ENCODE data around the gene ZMYND12. TPM values are rescaled to one million over a fixed set of nuclear protein-coding genes. Genes with fewer than 3 reads are reported as not detected.

ZMYND12 gene
- polyA plus RNA-seq, 12 donors, result 0.36 to 1.3 (median 0.82) TPM; not detected in 2

- no peak for DNase-seq
These were observed 13.2 kb downstream of the ZMYND12 start for GRCh38 chr1:42442662-42443061.

- no peak for DNase-seq
These were observed 15.9 kb downstream of the ZMYND12 start for GRCh38 chr1:42439940-42440339.

GRCh38 chr1:42434340-42434739, 21.5 kb downstream of the ZMYND12 start:
- no peak for DNase-seq

- DNase-seq, result no peak
These were observed 22.5 kb downstream of the ZMYND12 start for GRCh38 chr1:42433369-42433768.

DNA sequence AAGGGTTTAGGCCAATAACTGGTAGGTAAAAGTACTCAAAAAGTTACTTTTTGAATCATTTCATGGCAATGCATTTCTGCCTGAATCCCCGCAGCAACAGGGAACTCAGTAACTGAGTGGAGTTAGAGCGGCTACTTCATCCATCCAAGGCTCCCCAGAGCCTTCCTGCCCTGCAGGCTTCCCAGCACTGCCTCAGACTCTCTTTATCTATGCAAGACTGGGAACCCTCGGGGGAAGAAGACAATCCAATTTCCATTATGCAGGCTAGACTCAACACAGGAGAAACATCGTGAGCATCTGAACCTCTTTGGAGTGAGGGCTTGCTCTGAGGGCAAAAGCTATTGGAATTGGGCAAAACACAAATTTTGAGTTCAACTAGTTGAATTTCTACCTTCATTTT, 23.1 kb downstream of the ZMYND12 start:
- DNase-seq, result no peak

GRCh38 chr1:42431514-42431913, 24.3 kb downstream of the ZMYND12 start:
- DNase-seq, result no peak

DNA sequence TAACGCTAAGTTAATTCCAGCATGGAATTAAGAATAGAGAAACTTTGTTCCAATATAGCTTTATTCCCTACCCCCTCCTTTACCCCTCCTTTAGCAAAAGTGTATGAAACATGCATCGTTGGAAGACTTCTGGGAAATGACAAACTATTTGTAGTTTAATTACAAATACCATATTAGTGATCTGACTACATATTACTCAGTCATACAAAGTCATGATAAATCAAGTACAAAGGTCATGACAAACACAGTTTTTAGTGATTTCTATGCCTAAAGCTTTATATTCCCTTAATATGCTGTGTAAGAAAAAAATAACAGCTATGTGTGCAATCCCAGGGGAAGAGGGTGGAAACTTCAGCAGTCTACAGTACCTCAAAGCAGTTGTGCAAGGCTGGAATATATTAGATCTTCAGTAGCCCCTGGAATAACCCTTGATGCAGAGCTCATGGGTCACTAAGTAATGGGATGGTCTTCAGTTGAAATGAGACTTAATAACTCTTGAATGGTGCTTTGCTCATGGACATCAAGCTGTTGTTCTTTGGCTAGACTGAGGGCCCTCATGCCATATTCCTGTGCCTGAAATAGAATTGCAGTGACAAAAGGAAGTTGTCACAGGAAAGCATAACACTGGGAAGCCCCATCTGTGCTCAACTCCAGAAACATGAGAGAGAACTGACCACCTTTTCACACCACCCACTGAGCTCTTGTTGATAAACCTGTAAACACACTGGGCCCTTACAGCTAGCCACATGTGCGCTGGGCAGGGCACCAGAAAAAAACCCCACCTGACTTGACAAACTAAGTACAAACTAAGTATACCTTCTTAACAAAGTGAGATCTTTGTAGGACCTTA, 25.3 kb downstream of the ZMYND12 start:
- no peak for DNase-seq

- DNase-seq, result no peak
These were observed 26.2 kb downstream of the ZMYND12 start for GRCh38 chr1:42429603-42430002.

- DNase-seq, result no peak
These were observed 28.6 kb downstream of the ZMYND12 start for GRCh38 chr1:42427240-42427639.

- no peak for DNase-seq
These were observed 31.6 kb downstream of the ZMYND12 start for GRCh38 chr1:42424201-42424600.

DNA sequence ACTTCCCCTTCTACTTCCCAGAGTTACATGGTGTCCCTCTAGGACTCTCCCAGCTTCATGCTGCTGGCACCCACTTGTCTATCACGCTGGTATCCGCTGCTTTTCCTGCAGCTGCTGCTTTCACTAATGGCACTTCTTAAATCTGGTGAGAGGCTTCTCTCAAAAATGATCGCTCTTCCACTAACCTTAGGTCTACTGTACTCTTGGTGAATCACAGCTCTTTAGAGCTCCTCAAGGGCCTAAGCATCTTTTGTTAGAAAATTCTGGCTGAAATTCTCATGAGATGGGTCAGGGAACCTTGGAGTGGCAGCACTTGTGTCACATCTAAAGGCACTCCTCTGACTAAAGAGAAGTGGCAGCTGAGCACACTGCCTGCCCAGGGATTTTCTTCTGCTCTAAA, 32.1 kb downstream of the ZMYND12 start:
- no peak for DNase-seq

DNA sequence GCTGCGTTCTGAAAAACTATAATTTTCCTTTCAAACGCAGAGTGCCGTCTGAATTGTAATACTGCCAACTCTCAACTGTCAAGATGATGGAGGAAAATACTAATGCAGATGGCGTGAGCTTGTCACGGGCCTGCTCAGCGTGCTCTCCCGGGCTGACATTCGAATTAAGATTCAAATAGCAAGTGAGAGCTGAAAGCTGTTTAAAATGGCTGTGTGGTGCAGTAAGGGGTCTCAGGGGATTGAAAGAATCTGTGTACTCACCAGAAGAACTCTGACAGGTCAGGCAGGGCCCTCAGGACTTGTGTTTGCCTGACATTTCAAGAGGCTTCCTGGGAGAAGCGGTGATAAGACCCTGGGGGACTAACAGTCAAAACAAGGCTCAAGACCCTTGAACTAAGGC, 33.1 kb downstream of the ZMYND12 start:
- no peak for DNase-seq

- peak; percentile 92 for DNase-seq
These were observed 34.8 kb downstream of the ZMYND12 start for GRCh38 chr1:42420911-42421585.

GRCh38 chr1:42420121-42420520, 35.7 kb downstream of the ZMYND12 start:
- DNase-seq, result no peak

GRCh38 chr1:42419126-42419821, 36.5 kb downstream of the ZMYND12 start:
- DNase-seq, result peak; percentile 72

DNA sequence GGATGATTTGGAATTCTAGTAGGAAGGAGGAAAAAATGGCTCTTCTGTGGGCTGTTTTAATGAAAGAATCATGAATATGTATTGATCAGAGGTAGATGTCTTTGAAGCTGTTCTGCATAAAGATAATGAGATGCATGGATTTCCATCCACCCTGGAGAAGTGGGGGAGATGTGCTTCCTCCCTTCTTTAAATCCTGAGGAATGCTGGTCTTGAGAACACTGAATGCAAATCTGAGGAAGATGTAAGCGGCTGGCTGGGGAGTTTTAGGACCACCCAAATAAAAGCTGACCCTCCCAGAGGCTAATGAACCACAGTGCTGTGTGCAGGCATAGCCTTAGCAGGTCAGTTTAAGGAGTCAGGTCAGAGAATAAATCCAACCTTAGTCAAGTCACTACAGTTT, 37.3 kb downstream of the ZMYND12 start:
- no peak for DNase-seq

DNA sequence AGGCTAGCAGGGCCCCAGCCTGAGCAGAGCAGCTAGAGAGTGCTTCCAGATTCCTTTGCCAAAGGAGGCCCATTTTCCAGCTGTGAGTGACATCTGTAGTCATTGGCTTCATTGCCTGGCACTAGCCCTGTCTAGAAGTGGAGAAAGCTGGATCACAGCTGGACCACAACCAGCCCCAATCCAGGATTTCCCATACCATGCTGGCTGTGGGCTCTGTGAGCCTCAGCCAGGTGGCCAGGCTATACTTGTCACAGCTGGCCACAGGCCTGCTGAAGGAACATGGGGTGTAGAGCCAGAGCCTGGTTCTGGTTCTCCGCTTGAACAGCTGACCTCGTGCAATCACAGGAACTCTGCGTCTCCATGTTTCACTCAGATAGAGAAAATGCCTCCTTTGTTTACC, 38.7 kb downstream of the ZMYND12 start:
- no peak for DNase-seq

- DNase-seq, result no peak
These were observed 41.0 kb downstream of the ZMYND12 start for GRCh38 chr1:42414551-42415496.

GRCh38 chr1:42403880-42404400, 51.9 kb downstream of the ZMYND12 start:
- DNase-seq, result no peak

DNA sequence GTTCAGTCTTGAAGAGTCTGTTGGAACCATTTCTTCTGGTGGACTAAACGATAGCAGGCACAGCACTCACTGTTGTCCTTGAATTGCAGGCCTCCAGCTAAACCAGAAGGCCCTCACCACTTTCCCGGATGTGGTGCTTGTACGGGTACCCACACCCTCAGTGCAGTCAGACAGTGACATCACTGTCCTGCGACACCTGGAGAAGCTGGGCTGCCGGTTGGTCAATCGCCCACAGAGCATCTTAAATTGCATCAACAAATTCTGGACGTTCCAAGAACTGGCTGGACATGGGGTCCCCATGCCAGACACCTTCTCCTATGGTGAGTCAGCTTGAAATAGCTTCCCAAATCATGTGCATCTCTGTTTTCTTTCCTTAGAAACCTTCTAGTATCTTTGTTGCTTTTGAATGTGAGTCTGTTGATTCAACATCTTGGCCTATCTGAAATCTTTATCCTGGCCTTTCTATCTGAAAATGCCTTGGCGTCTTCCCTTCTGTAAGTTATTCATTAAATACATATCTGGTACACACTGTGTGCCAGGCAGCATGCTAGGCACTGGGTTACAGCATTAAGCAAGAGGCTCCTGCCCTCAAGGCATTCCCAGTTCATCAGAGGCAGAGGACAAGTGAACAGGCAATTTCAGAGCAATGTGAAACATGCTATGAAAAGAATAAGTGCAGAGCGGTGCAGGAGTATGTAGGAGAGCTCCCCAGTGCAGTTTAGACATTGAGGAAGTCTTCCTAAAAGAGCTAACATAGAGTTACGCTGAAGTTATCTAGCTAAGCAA, 56.3 kb downstream of the ZMYND12 start:
- no peak for DNase-seq

Data from muscle of arm (tissue), 12 donors.